Activated CD4-positive, alpha-beta T cell treated with anti-CD3 and anti-CD28 coated beads, Interleukin-2, amount 50 U/mL, for 4 hours (primary cell): ENCODE measurements around the gene SCARF1.
A peak's percentile ranks its signal among the peaks of the same experiment; 100 is the strongest.
"Not testable (repeated sequence)": the region's sequence is repeated elsewhere in the genome, so short reads cannot be mapped to it uniquely, and the experiment has no call there.

Experiments
- DNase-seq, 2 experiments: peaks; one replicate each; pipeline ENCODE4 v3.0.0-alpha.2; 2020

The SCARF1 gene, protein sequence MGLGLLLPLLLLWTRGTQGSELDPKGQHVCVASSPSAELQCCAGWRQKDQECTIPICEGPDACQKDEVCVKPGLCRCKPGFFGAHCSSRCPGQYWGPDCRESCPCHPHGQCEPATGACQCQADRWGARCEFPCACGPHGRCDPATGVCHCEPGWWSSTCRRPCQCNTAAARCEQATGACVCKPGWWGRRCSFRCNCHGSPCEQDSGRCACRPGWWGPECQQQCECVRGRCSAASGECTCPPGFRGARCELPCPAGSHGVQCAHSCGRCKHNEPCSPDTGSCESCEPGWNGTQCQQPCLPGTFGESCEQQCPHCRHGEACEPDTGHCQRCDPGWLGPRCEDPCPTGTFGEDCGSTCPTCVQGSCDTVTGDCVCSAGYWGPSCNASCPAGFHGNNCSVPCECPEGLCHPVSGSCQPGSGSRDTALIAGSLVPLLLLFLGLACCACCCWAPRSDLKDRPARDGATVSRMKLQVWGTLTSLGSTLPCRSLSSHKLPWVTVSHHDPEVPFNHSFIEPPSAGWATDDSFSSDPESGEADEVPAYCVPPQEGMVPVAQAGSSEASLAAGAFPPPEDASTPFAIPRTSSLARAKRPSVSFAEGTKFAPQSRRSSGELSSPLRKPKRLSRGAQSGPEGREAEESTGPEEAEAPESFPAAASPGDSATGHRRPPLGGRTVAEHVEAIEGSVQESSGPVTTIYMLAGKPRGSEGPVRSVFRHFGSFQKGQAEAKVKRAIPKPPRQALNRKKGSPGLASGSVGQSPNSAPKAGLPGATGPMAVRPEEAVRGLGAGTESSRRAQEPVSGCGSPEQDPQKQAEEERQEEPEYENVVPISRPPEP

DNA sequence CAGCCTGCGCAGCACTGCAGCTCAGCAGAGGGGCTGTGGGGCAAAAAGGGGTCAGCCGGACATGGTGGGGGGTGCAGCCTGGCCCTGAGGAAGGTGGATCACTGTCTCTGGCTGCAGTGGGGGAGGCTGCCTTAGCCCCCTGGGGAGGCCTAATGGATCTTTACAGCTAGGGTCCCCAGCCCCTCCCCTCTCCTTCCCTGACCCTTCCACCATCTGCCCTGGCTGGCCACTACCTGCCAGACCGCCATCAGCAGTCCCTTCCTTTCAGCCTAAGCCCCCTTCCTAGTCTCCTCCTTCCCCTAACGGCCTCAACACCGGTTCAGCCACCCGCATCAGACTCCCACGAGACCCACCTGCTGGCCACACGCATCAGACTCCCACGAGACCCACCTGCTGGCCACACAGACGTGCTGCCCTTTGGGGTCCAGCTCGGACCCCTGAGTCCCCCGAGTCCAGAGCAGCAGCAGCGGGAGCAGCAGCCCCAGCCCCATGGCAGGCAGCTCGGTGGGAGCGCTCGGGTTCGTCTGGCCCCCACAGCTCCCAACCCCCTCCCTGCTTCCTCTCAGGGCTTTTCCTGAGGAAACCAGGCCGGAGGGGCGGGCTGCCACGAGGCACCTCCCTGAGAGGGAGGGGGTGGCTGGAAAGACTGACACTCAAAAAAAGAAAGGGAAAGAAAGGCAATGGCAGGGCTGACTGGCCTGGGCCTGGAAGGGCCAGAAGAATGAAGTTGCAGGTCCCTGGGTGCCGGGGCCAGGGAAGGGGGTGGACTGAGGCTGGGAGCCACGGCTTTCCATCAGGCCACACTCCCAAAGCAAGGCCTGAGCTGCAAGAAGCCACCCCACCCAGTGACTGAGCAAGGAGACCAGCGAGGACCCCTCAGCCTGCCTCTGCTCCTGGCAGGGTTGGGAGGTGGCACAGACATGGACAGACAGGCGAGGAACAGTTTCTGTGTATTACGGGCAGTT is at the start of gene SCARF1:
TSS of gene SCARF1 (minus strand) at position 526 of the 965 bp plus-strand sequence. CDS start at position 491, 35 bp downstream.
- no peak for DNase-seq

- no peak for DNase-seq
Observed at GRCh38 chr17:1693339-1693738, 47.8 kb upstream of the SCARF1 start.

- DNase-seq, result no peak
Observed at GRCh38 chr17:1690544-1691221, 45.2 kb upstream of the SCARF1 start.

DNA sequence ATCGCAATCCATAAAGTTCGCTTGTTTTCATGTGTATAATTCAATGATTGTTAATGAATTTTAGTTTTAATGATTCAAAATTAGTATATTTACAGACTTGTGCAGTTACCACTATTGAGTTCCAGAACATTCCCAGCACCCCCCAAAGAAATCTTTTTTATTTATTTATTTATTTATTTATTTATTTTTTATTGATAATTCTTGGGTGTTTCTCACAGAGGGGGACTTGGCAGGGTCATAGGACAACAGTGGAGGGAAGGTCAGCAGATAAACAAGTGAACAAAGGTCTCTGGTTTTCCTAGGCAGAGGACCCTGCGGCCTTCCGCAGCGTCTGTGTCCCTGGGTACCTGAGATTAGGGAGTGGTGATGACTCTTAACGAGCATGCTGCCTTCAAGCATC is 42.9 kb upstream of the SCARF1 start:
- DNase-seq, result not testable (repeated sequence)

- no peak for DNase-seq
Observed at GRCh38 chr17:1686086-1686485, 40.6 kb upstream of the SCARF1 start.

DNA sequence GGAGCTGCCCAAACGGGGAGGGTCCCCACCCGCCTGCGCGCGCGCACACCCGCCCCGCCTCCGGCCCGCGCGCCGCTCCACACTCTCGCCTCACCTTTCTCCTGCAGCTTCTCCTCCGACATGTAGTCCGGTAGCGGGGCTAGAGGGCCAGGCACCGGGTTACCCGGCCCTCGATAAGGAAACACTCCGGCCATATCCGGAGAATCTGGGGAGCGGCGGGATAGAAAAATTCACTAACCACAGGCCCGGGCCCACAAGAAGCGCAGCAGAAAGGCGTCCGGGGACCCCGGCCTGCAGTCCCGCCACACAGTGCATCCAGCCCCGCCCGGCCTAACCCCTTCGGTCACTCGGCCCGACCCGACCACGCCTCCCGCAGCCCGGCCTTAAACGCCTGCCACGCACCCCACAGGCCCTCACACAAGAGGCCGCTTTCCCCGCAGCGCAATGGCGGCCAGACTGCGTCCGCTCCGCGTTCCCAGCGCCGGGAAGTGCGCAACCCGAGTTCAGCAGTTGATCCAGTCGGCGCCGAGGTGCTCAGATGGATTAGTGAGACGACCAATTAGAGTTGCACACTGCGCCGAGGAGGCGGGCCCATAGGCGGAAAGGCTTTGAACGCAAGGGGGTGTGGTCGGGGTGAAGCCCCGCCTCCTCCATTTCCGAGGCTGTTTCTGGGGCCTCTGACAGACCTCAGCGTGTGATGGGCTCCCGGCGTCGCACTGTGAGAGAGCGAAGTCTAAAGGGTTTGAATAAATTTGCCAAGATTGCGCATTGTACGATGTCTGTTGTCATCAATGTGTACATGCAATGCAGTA is 39.1 kb upstream of the SCARF1 start, which contains the start of gene PRPF8:
TSS of gene PRPF8 (minus strand) at position 490 of the 812 bp plus-strand sequence. CDS start at position 194, 296 bp downstream.
- peak; percentile 98 for DNase-seq

DNA sequence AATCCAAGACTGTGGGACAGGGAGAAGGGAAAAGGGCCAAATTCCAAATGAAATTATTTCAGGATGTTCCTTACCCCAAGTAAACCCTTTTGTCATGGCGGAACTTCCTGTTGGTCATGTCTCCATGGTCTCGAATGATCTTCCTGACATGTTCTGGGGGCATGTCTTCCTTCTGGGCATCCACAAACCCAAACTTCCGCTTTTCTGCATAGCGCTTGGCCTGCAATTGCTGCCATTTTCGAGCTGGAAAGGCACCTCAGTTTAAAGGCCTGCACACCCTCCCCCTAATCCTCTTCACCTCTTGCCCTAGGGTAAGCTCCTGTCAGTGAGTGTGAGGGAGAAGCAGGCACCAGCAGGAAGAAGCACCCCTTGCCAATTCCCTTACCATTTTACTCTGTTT is 37.9 kb upstream of the SCARF1 start:
- DNase-seq, result no peak

GRCh38 chr17:1676401-1676800 is 30.9 kb upstream of the SCARF1 start:
- DNase-seq, result no peak

GRCh38 chr17:1673041-1673785 is 27.7 kb upstream of the SCARF1 start:
- DNase-seq, result peak in 1 of 2 experiments; percentile 9

- not testable (repeated sequence) for DNase-seq
Observed at GRCh38 chr17:1663934-1664333, 18.4 kb upstream of the SCARF1 start.

- DNase-seq, result no peak
Observed at GRCh38 chr17:1661045-1661444, 15.5 kb upstream of the SCARF1 start.

DNA sequence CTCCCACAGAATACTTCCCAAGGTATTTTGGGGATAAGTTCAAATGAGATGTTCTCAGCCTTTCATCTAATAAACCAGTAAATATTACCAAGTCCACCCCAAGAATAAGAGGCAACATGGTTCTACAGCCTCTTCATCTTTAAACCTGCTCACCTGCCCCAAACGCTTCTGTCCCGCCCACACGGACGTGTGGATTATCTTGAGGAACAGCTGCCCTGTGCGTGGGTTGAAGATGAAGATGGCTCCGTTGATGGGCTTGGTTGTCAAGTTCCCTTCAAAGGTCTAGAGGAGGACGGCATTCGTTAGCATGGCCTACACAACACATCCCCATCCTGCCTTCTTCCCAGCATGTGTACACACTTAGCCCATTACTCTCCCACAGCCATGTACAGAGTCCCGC is 12.6 kb upstream of the SCARF1 start:
- DNase-seq, result no peak

DNA sequence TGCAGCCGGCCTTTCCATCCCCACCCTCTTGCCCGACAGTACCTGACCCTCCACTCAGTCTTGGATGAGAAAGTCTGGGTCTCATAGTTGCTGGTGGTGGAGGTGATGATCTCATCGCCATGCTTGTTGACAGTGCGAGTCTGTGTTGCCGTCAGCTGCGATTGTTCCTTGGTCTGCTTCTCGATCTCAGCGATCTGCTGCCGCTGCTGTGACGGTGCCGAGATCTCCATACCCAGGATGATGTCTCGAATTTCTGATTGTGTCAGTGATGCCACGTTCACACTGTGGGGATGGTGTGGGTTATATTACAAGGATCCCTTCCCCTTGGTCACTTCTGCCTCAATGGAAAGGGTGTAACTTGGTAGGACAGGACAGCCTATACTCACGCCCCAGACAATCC is 8.2 kb upstream of the SCARF1 start:
- DNase-seq, result no peak

DNA sequence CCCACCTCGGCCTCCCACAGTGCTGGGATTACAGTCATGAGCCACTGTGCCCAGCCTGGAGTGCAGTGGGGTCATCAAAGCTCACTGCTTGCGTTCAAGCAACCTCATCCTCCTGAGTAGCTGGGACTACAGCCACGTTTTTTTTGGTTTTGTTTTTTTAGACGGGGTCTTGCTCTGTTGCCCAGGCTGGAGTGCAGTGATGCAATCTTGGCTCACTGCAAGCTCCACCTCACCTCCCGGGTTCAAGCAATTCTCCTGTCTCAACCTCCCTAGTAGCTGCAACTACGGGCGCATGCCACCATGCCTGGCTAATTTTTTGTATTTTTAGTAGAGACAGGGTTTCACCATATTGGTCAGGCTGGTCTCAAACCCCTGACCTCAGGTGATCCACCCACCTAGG is 7.3 kb upstream of the SCARF1 start:
- DNase-seq, result not testable (repeated sequence)

- no peak for DNase-seq
Observed at GRCh38 chr17:1651559-1651844, 6.0 kb upstream of the SCARF1 start.

DNA sequence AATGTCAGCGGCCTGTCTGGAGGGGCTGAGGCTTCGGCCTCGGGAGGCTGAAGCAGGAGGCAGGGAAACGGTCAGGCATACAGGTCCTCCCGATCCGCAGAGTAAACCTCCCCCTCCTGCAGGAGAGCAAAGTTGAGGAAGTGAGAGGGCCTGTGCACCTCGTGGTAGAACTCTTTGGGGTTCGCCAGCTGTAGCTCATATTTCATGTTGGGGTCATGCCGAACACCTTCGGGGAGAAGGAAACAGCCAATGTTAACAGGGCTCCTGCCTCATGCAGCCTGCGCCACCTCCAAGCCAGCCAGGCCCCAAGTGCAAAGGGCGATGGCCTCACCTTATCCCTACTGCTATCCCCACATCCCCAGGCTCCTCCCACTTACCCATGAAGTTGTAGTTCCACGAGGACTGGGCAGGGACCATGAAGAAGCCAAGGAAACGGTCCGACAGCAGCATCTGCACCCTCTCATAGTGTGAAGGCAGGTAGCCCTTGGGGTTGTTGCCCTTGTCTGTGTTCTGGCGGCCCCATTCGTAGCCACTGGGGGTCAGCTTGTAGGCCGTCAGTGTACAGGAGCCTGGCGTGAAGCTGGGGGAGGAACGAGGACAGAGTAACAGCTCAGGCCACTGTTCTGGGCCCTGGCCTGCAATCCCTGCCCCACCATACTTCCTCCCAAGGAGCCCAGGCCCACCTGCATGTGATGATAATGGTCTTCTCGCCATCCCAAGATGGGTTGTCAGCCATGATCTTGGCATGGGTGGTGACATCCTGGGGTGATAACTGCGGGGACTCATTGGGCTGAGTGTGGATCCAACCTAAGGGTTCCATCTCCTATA is 5.4 kb upstream of the SCARF1 start:
- DNase-seq, result no peak

- no peak for DNase-seq
Observed at GRCh38 chr17:1649844-1650501, 4.4 kb upstream of the SCARF1 start, which contains the start of gene RILP. Gene RILP, minus strand, starts transcription at chr17:1649866. Its CDS starts 62 bp downstream, at chr17:1649804.

DNA sequence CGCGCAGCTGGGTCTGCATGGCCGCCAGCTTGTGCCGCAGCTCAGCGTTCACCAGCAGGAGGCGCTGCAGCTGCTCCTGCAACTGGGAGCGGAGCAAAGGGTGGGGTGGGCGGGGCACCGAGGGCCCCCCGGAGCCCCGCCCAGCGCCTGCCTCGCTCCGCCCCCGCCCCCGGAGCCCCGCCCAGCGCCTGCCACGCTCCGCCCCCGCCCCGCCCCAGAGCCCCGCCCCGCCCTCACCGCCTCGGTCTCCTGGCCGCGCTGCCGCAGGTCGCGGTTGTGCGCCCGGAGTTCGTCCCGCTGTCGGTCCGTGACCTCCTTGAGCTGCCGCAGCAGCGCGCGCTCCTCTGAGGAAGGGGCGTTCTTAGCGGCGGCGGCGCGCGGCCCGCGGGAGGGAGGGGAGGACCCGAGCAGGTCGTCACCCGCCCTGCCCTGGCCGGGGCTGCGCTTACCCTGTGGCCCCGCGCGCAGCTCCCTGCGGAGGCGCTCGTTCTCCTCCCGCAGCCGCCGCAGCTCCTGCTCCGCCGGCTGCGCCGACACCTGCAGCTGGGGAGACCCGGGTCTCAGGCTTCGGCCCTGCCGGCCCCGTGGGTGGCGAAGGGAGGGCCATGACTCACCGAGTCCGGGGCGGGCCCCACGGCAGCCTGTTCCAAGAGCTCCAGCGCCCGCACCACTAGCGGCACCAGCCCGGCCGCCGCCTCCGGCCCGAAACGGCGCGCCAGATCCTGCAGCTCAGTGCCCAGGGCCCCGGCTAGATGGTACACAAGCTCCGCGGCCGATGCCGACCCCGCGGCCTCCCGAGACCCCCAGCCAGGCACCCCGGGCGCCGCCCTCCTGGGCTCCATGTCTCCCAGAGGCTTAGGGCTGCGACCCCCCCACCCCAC is 3.7 kb upstream of the SCARF1 start:
- DNase-seq, result peak; percentile 89 to 90
